ENCODE data around the gene CASQ2.
A peak's percentile ranks its signal among the peaks of the same experiment; 100 is the strongest.

CASQ2 gene

GRCh38 chr1:115728341-115728740 lies 40.2 kb downstream of the CASQ2 start:
- no peak for DNase-seq (ENCODE audit: low spot score)

GRCh38 chr1:115727706-115728249 lies 40.7 kb downstream of the CASQ2 start:
- peak; percentile 87 for DNase-seq (ENCODE audit: low spot score)

GRCh38 chr1:115726570-115726969 lies 41.9 kb downstream of the CASQ2 start:
- DNase-seq (ENCODE audit: low spot score): no peak

GRCh38 chr1:115726161-115726560 lies 42.4 kb downstream of the CASQ2 start:
- DNase-seq (ENCODE audit: low spot score): no peak

DNA sequence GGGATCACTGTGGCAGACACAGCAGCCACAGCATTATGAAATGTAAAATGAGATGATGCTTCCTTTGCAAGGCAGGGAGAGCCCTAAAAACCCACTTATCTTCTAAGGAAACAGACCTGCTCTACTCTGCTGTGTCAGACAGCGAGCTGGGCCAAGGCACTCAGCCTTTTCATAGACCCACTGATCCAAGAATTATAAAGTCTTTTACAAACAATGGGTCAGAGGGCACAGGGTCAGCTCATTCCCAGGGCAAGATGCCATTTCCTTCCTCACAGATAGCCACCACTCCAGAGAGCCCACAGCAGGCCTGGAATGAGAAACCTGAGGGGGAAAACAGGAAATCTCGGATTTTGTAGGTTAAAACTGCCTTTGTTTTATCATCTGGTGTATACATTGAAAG lies 42.9 kb downstream of the CASQ2 start:
- no peak for DNase-seq (ENCODE audit: low spot score)

DNA sequence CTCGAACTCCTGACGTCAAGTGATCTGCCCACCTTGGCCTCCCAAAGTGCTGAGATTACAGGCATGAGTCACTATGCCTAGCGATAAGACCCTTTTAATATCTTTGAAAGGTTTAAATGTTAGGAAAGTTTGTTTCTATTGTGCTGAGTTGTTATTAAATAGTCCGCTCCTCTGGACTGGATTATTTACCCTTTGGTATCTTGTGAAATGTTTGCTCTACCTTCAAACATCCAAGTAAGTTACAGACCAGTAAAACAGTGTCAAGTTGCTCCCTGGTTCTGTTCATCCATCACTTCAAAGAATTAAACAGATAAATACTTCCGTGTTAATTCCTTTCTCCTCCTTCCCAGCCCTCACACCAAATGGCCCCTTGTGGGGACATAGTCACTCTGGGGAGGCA lies 44.8 kb downstream of the CASQ2 start:
- DNase-seq (ENCODE audit: low spot score): no peak

DNA sequence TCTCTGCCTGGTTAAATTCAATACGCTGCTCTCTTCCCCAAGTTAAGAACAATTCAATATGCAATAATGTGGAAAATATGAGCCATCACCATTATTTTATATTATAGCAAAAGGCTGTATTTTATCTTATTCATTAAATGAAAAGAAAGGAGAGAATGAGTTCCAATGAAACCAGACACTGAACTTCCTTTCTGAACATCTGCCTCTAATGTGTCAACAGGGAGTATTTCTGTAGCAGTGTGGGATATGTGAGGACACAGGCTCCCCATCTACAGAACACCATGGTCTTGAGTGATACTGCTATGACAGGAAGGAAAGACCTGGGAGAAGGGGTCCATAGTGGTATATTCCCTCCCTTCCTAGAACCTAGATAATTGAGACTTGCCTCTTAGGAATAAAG lies 46.3 kb downstream of the CASQ2 start:
- DNase-seq (ENCODE audit: low spot score): no peak

DNA sequence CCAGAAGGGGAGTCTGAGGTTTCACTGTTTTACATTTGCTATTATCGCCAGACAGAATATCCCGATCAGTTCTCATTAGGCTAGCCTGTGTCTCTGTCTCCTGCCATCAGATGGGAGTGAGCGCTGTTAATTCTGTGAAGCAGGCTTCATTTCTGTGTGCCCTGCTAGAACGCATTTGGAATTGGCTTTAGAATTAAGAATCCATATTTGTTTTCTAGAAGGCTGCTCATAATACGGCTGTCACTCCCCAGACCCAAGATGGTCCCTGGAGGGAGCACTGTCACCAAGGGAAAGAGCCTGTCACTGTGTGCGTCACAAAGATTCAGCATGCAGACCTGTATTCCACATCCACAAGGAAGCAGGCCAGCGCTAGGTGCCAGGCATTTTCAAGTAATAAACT lies 49.2 kb downstream of the CASQ2 start:
- DNase-seq (ENCODE audit: low spot score): no peak

DNA sequence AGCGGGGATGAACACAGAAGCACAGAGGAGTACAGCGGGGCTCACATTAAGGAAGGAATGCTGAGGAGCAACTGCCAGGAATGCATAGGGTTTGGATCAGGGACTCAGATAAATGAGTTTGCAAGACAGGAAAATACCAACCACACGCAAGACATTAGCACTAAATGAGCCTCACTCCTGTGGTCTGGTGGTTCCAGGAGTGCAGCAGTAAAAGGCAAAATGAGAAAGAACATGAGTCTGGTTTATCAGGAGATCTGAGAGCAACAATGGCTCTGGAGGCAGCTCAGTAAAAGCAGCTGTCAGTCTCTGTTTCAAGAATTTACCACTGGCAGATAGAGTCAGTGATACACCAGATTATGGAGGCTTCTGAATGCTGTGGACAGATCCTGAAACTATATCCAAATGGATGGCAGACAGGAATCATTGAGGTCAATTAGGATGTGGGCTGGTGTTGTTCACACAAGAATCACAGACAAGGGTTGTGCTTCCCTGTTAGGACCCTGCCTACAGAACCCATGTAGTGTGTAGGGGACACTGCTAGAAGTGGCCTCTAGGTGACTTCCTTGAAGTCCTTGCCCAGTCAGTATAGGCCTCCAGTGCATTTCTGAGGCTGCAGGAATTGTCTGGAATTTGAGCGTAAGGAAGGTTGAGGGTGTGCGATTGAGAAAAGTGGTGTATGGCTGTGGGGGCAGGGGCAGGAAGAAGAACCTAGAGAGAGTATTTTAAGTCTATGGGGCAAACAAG lies 50.3 kb downstream of the CASQ2 start:
- DNase-seq (ENCODE audit: low spot score): no peak

DNA sequence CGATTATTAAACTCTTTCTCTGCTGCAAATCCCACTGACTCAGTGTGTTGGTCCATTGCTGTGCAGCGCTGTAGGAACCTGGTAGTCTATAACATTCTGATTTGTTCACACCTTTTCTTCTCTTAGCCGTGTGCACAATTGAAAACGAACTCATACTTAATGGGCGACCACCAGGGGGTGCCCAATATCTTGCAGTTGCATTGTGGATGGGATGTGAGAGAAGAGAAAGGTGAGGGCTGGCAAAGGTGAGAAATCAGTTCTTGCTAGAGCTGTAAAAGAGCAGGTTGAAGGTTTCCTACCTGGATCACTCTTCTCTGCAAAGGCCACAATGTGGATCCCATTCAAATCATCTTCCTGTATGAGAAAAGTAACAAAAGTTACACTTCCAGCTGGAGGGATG lies 51.0 kb downstream of the CASQ2 start:
- DNase-seq (ENCODE audit: low spot score): peak; percentile 49

DNA sequence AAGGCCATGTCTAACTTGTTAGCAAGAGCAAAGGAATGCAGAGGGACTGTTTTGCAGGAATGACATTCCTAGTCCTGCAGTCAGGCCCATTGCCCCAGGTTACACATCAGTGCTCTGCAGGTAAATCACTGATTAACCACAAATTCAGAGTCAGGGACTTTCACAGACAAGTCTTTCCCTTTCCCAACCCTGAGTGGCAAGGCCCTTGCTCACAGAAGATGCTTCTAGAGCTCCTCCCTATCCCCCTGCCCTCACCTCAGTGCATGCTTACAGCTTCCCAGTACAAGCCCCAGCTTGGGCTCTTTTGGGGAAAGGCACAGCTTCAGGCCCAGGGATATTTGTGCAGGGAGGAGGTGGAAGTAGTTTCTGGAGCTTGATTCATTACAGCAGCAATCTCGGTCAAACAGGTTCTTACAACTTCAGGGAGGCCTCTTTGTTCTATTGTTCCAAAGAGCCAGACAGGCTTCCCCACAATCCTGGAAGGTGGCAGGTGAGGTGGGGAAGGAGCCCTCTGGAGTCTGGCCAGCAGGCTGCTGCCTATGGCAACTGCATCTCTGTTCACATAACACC lies 53.9 kb downstream of the CASQ2 start:
- DNase-seq (ENCODE audit: low spot score): peak; percentile 97

GRCh38 chr1:115713906-115714305 lies 54.6 kb downstream of the CASQ2 start:
- DNase-seq (ENCODE audit: low spot score): peak; percentile 72

DNA sequence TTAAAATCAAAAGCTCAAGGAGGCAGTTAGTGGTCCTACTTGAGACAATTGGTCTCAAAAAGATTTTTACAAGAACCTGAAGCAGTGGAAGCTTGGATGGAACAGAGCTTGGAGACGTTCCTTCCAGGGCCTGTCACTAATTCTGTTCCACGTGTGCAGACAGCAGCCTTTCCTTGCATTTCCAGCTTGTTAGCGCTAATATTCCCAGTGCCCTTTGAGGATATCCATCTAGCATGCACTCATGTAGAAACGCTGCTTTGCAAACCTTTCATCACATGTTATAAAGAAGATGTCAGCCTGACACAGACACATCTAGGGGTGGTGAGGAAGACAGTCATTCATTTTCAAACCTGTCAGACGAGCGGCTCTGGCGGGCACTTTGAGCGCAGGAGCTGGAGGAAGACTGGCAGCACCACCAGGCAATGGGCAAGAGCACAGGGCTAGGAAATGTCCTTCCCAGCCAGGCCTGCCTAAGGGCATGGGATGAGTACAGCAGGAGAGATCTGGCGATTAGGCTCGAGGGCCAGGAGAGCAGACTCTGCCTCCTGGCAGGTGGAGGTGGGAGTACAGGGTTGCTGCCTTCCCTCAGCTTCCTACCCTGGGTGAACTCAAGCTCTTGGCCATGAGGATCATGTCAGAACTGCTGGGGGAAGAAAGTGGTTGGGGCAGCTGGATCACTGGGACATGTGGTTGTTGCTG lies 55.5 kb downstream of the CASQ2 start:
- no peak for DNase-seq (ENCODE audit: low spot score)

- DNase-seq (ENCODE audit: low spot score): no peak
Observed at GRCh38 chr1:115710859-115711624, 57.5 kb downstream of the CASQ2 start.

DNA sequence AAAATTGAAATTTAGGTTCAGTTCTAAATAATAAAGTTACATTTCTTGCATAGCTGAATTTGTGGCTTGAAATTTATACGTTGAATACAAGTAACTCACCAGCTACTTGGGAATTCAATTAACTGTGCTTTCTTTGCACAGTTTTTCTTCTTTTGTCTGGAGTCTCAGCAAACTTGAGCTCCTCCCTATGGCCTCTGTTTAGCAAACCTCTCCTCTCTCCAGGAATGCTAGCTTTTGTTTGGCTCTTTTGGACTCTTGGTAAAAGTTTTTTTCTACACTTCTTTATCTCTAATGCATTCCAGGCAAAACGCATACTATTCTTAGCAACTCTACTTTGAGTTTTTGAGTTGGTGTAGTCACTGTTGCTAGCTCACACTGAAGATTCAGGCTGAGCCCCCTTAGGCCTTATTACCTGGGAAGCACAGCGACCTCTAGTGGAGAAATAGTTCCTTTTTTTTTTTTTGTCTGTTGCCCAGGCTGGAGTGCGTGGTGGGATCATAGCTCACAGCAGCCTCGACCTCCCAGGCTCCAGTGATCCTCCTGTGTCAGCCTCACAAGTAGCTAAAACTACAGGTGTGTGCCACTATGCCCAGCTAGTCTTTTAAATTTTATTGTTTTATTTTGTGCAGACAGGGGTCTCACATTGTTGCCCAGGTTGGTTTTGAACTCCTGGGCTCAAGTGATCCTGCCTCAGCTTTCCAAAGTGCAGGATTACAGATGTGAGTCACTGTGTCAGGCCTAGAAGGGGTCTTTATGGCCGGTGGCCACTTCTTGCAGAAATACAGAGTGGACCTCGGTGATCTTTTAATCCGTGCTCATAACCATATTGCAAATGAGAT lies 61.7 kb downstream of the CASQ2 start:
- peak; percentile 59 for DNase-seq (ENCODE audit: low spot score)

DNA sequence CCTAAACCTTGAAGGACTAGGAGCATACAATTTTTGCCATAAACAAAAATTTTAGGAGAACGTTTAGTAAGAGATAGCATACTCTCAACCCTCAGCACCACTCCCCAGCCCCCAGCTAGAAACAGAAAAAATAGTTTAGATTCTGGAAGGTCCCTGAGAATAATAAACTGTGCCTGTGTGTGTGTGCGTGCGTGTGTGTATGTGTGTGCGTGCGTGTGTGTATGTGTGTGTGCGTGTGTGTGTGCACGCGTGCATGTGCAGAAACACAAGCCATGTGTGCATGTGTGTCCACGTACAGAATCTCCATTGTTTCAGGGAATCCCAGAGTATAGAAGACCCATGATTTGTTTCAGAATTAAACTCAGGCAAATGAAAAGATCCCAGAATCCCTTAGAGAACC lies 62.6 kb downstream of the CASQ2 start:
- no peak for DNase-seq (ENCODE audit: low spot score)

GRCh38 chr1:115705085-115705951 lies 63.2 kb downstream of the CASQ2 start:
- DNase-seq (ENCODE audit: low spot score): no peak

DNA sequence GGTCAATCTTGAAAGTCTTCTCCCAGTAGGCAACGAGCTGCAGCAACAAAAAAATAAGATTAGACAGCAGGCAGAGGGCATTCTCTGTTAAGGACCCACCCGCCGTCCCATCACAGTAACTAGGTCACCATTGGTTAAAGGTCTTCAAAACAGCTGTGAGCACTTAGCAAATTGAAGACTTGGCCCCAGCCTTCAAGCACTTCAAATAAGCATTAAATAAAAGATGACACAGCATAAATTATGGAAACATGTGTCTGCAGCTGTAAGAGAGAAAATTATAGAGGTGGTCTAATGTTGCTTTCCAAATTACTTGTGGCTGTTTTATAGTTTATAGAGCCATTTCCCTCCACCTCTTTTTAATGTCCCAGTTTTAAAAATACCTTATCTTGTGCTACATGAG lies 65.6 kb downstream of the CASQ2 start:
- no peak for DNase-seq (ENCODE audit: low spot score)

DNA sequence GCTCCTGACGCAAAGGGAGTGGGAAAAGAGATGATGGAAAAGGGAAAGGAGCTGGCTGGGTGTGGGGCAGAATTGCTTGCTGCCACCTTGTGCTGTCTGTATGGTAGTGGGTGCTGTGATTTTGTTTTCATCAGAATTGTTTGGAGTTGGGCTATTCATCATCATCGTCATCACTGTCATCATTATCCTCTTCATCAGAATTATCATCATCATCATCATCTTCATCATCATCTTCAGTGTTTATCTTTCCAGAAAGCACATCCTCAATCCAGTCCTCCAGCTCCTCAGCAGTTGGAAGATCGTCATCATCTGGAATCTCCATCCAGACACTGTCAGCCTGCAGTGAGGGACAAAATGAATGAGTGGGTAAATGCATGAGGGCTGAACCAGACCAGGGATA lies 67.4 kb downstream of the CASQ2 start:
- DNase-seq (ENCODE audit: low spot score): no peak

GRCh38 chr1:115697619-115698018 lies 70.9 kb downstream of the CASQ2 start:
- DNase-seq (ENCODE audit: low spot score): no peak

All from kidney tubule cell (primary cell).